CD4-positive, alpha-beta T cell treated with Interferon alpha-2 for 1 hour (primary cell): ENCODE data around the gene ZCCHC7.

ENCODE experiments used
- DNase-seq, 2 donors: peaks; one replicate each; pipeline ENCODE4 v3.0.0-alpha.2; 2020 to 2022

Gene ZCCHC7

DNA sequence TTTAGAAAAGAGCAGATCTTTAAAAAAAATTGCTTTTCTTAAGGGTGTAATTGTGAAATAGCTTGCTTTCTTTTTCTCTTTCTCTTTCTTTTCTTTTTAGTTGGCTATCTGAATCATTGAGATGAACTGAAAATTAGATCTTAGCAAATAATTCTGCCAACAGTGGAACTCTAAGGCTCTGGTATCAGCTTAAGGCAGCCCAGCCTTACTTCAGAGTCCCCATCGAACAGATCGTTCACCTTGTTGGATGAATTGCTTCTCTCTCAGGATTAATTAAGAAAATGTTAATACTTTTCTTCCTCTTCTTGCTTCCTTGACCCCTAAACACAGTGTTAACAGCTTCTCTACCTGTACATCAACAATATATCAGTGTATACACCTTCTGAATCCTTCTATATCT is 92.1 kb downstream of the ZCCHC7 start:
- no peak for DNase-seq

DNA sequence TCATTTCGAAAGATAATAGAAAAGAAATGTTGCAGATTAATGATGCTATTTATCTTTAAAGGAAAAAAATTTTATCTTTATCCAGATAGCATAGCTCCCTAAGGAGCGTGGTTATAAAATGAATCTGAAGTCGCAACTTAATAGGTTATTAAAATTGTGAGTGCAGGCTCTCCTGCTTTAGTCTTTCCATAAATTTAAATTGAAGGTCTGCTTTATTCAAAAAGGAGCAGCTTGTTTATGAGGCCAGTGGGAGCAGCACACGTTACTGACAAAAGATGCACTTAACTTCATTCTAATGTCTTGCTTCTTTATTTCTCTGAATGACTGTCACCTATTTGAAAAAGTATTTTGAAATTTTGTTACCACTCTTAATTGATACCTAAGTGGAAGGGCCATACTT is 95.0 kb downstream of the ZCCHC7 start:
- DNase-seq, result no peak

DNA sequence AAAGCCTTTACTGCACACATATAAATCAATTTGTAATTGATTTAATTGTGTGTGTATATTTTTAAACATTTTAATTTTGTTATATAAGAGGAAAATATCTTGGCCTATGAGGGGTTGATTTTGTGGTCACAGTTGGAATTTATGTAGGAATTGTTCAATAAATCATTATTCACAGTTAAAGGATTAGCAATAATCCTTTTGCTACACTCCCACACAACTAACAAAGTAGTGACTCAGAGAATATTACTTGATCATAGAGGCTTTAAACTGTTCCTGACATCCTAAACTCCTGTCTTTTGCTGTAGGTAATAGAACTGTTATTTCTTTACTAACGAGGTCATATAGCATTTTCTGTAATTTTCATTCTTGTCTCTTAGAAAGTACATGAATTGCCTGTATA is 95.5 kb downstream of the ZCCHC7 start:
- DNase-seq, result no peak

DNA sequence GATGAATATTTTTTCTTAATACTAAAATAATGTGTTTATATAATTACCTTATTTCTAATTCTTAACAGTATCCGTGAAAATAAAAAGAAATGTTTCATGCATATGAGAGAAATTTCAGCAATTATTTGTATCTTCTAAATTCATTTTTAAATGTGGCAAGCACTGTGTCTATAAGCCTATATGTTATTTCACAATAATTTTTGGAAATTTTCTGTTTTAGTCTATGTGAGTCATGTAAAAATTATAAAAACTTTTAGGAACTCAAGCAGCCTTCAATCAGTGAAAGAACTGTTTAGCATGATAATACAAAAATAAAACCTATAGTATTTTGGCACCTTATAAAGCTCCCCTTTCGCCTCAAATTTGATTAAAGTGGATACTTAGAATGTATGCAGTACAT is 96.8 kb downstream of the ZCCHC7 start:
- DNase-seq, result no peak

DNA sequence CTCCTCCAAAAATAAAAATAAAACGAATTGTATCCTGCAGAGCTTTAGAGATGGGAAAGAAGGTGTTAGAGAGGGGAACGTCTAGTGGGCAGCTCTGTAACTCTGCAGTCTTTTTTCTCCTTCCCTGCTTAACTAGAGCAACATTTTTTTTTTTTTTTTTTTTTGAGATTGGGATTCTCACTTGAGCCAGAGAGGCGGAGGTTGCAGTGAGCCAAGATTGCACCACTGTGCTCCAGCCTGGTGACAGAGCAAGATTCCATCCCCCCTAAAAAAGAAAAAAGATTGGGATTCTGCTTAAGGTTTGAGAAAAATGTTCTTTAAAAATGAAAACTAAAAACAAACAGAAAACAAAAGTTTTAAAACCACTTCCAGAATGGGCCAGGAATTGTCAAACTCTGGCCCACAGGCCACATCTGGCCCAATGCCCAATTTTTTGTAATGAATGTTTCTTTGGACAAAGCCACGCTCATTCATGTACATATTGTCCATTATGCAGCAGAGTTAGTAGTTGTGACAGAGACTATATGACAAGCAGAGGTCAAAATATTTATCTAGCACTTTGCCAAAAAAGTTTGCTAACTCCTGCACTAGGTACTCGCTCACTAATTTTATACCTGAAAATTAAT is 98.5 kb downstream of the ZCCHC7 start:
- DNase-seq, result no peak

DNA sequence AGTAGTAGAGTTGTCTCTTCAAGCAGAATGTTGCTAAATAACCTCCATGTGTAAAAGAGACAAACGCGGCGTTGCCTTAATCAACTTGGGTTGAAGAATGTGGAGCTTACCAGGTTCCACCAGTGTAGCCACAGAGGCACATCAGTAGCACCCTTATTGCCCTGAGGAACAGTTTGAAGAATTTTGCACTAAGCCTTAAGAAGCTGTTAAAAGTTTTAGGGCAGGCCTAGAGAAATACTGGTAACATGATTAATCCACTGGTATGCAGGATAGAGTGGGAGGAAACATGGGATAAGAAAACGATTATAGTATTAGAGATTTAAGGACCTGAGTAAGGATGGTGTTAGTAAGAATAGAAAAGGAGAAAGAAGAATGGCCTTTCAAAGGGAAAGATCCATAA is 100.6 kb downstream of the ZCCHC7 start:
- DNase-seq, result no peak

DNA sequence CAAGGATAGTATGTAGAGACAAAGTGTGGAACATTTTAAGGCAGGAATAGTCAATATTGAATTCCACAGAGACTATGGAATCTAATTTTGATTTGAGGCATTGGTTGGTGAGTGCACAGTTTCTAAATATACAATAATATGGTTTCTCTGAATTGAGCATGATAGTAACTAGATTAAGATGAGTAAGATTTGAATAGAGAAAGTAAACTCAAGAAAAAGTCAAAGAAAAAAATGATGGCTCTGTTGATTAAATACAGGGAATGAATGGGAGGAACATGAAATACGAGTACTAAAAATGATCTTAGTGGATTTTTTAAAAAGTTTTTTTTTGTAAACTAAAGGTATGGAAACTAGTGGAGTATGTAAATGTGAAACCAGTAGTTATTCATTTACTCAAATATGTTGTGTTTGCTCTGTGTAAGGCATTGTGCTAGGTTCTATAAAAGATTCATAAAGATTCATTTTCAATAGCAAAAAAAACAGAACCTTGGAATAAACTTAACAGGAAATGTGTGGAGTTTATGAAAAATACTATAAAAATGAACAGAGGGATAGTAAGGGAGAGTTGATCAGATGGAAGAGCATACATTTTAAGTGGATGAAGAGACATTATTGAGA is 101.2 kb downstream of the ZCCHC7 start:
- DNase-seq, result no peak

DNA sequence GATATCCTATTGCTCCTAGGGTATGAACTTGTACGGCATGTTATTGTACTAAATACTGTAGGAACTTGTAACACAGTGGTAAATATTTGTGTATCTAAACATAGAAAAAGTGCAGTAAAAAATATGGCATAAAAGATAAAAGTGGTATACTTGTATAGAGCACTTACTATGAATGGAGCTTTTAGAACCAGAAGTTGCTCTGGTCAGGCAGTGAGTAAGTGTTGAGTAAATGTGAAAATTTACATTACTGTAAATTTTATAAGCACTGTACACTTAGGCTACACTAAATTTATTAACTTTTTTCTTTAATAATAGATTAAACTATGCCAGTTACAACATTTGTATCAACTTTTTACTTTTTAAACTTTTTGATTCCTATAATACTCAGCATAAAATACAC is 109.1 kb downstream of the ZCCHC7 start:
- no peak for DNase-seq

DNA sequence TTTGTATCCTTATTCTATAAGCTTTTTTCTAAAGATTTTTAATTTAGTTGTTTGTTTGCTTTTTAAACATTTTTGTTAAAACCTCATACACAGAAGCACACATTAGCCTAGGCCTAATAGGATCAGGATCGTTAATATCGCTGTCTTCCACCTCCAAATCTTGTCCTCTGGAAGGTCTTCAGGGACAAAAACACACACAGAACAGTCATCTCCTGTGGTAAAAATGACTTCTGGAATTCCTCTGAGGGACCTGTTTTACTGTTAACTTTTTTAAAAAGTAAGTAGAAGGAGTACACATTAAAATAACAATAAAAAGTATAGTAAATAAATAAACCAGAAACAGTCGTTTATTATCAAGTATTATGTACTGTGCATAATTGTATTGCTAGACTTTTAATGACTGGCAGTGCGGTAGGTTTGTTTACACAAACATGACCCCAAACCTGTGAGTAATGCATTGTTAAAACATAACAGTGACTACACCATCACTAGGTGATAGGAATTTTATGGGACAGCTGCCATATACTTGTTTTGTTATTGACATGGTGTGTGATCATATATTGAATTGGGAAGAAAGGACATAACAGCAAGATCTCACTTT is 109.6 kb downstream of the ZCCHC7 start:
- DNase-seq, result no peak

DNA sequence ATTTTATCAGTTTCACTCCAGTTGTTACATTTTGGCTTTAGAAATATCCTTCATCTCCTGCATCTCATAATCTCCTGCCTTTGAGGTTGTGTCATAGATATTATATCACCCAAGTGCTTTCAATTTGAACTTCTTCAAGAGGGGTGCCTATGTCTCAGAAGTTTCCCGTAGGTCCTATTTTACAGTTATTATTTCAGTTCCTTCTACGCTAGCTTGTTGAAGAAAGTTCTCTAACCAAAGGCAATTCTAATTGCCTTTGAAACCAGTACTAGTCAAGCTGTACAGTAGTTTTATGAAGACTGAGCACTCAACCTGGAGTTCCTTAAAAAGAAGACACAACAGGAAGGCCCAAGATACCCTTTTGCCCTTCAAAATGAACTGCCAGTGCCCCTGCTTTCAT is 116.4 kb downstream of the ZCCHC7 start:
- DNase-seq, result no peak

DNA sequence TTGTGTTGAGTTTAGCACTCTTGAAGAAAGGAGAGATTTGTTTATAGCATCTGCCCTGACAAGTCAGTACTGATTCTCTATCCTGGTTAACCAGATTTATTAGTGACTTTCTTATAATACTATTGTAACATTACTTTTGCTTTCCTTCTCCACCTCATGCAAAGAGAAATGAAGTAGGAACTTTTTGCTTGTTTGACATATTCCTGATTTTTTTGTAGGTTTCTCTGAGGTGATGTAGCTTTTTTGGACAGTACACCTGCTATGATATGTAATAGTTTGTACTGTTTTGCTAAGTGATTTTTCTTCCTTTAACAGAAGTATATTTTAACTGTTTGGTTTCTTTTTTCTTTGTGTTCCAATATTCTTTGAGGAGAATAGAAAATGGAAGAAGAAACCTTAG is 117.7 kb downstream of the ZCCHC7 start:
- no peak for DNase-seq

DNA sequence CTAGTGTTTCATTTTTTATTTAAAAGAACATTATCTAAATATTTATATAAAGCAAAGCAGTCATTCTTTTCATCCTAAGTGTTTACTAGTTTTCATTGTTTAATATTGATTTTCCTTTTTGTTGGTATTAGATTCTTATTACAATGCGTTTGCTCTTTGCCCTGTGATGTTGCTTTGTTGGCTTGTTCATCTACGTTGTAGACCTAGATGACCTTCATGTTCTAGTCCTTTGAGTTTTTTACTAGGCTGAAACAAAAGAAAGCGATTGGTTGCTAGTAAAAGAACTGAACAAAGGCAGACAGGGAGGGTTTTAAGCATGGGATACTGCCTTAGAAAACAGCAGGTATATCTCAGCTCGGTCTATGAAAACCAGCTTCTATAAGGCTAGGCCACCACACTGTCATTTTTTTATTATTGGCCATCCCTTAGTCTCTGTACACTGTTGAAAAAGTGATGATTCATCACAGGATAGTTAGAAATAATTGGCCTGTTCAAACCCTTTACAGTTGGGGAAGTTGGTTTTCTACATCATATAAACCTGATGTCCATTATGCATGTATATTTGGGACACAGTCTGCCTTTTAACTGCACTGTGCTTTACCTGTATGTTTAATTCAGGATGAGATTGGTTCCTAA is 119.0 kb downstream of the ZCCHC7 start:
- no peak for DNase-seq

DNA sequence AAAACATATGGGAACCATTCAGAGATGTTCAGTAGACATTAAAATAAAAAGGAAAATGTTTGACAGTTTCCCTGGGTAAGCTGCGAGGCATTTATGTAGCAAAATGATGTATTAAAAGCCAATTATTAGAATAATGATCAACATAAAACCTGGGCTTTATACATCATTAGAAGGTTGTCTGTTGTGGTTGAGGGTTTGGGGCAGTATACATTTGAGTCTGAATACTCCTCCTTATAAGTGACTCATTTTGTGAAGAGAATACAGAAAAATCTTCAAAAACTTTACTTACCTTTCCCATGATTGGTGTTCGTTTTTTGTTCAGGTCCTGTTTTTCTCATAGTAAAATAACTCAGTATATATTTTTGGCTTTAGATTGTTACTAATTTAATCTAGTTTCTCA is 119.5 kb downstream of the ZCCHC7 start:
- no peak for DNase-seq

DNA sequence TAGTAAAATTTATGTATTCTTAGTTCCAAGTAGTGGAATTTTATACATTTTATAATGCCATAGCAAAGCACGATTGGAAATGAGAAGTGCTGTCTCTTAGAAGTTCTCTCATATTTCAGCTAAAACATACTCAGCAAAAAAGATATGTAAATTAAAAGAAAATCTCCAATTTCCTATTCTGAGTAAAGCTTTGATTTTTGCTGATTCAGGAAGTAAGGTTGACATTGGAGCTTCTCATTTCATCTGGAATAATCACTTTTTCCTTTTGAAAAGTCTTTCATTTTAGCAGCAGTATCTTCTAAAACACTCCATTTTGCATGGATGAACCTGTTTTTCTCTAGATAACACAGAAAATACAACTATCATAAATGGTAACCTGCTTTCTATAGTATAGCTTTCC is 121.0 kb downstream of the ZCCHC7 start:
- DNase-seq, result no peak

DNA sequence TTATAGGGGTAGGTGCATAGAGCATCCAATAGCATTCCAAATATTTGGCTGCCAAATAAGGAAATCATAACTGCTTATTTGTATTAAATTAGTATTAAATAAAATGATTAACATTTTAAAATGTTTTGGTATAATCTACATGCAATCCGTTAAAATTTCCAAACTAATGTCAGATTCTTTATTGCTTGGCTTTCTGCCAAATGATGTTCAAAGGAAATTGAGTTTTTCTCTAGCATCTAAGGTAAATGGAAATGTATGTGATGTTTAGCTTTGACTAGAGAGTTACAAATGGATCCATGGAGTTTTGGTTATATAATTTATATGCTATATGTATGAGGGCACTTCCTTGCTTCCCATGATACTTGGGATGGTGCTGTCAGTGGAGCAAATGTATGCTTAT is 121.7 kb downstream of the ZCCHC7 start:
- no peak for DNase-seq

DNA sequence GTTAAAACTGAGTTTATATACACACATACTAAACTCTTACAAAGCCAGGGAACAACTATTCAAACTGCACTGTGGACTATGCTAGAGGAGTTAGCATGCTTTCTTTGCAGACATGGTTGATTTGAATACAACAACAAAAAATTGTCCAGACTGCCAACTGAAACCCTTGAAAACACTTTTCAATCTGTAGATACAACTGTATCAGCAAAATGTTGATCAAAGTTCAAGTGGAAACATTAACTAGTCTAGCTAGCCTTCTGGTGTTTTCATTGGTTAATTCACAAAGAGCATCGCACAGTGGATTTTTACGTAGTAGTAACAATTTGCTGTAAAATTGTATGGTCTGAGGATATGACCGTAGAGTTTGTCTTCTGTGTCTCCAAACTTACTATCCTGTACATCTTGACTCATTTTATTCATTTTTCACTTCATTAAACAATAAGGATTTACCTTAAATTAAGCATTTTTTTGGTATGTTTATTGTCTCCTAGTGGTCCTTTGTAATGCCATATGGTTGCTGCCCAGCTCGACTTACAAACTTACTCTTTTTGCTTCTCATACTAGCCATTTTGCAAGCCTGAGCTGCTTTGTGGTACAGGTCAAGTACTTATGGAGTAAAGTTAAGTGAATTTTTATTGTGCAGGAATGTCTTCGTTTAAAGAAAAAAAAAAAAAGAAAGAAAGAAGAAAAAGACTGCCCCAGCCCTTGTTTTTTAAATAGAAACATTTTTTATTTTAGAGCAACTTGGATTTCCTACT is 123.4 kb downstream of the ZCCHC7 start:
- no peak for DNase-seq

DNA sequence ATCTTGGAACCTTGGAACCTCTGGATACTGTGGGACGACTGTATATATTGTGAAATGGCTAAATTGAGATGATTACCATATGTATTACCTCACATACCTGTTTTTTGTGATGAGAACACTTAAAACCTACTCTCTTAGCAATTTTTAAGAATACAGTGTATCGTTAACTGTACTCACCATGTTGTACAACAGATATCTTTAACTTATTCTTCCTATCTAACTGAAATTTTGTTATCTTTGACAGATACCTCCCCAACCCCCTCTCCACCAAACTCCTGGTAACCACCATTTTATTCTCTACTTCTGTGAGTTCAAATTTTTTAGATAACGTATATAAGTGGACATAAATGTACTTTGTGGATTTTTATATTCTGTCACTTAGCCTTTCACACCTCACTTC is 126.5 kb downstream of the ZCCHC7 start:
- DNase-seq, result no peak

DNA sequence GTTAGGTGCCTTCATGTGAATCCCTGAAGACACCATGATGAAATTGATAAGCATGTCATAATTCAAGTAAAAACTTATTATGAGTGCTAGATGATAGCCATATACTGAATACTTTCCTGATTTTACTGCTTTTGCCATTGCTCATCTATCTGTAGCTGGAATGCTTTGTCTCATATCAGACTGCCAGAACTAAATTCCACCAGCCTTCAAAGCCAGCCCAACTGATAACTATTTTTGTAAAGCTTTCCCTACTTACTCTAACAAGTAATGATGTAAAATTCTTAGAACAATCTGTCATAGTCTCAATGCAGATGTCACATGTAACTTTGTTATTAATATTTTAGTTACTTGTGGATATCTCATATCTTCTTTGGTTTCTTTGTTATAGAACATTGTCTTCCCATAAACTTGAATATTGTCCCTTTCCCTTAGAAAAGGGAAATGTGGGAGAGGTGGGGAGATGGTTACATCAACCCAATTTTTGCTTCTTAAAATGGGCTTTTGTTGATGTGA is 128.3 kb downstream of the ZCCHC7 start:
- no peak for DNase-seq

DNA sequence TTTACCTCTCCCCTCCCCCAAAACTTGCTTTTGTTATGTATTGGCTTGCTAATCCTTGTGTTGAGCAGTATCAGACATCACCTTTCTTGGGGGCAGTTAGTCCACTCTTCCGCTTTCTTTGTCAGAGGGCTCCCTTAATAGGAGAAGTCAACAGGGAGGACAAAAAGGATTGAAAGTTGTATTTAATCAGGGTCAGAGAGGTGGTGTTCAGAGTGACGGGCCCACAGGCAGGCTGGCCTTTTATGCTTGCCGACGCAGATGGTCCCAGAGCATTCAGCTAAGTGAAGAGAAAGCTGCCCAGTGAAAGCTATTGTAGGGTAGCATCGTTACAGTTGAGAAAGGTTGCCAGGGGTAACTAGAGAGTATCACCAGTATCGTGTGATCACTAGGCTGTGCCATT is 131.1 kb downstream of the ZCCHC7 start:
- peak in 1 of 2 donors; percentile 23 for DNase-seq

DNA sequence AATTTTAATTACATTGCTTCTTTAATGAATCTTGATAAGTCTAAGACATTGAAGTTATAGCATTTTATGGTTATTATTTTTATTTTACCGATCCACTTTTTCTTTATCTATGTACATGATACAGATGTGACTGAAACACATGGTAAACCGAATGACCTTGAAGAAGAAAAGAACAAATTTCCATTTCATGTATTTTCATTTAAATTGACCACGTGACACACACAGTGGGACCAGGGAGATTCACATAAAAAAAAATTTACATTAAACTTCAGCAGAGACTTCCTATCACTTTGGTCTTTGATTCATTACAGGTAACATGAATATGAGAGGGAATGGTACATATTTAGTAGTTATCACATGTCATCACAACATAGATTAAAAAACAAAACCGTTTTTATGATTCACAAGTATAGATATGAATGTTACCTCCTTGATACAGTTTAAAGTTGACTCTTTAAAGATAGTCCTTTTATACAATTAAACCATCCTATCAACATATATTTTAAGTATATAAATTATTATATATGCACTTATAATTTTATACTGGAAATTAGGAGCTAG is 133.1 kb downstream of the ZCCHC7 start:
- no peak for DNase-seq

DNA sequence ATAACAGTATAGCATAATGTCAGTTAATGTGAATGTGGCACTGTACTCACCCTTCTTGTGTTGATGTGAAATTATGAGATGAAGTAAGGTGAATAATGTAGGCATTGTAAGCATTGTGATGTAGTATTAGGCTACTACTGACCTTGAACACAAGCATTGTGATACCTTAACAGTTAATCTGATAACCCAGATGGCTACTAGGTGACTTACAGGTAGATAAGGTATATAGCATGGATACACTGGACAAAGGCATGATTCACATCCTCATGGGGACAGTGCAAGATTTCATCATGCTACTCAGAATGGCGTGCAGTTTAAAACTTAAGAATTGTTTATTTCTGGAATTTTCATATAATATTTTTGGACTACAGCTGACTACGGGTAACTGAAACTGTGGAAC is 134.8 kb downstream of the ZCCHC7 start:
- DNase-seq, result no peak

DNA sequence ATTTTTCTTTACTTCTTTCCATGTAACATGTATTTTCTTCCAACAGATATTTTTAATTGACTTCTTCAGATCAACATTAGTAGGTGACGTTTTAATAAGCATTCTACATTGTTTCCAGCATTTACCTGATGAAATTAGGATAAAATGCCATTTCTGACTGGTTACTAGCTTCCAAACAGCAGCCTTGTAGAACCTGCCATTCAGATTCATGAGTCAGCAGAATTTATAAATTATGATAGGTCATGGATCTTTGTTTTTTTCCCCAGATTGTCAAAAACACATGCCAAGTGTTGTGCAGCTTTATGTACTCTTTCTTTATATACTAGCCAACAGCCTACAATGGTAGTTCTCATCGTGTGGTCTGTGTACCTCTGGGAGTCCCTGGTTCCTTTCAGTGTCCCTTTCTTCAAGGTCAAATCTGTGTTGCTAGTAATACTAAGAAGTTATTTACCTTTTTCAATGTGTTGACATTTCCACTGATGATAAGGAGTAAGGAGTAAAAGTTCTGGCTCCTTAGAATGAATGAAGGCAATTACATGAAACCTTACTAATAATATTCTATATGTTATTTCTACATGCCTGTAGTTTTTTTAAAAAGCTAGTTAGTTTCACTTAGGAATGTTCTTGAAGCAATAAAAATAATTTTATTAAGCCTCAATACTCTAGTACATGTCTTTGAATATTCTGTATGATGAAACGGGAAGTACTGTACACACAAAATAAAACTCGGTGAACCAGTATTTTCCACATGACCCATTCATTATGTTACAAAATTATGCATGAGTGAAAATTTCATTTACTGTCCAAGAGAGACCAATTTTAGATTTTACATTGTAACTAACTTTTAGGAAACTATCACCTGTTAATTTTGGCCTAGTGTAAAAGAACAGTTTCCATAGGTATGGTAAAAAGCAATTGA is 135.8 kb downstream of the ZCCHC7 start:
- DNase-seq, result no peak
